ENCODE measurements around the gene PAX2.

- TF ChIP-seq CTCF (IDR thresholded peaks at IDR 0.05) (no peak), NR3C1 (IDR thresholded peaks at IDR 0.05) (no peak), REST (IDR thresholded peaks at IDR 0.05) (no peak), MAFK (IDR thresholded peaks at IDR 0.05; ENCODE audit: partially characterized antibody) (no peak), JUNB (IDR thresholded peaks at IDR 0.05) (no peak), HMGXB4 (CRISPR knock-in tag; IDR thresholded peaks at IDR 0.05; ENCODE audit: borderline replicate concordance) (no peak), MAX (IDR thresholded peaks at IDR 0.05) (no peak), E2F6 (IDR thresholded peaks at IDR 0.05; ENCODE audit: borderline replicate concordance, low read depth) (no peak), RCOR1 (IDR thresholded peaks at IDR 0.05; ENCODE audit: low read depth, low read length) (no peak), BCL3 (IDR thresholded peaks at IDR 0.05) (no peak), USF2 (IDR thresholded peaks at IDR 0.05) (no peak)
Observed at GRCh38 chr10:100779329-100779728, 33.9 kb downstream of the PAX2 start.

All from A549 (cell line).